ENCODE data around the gene EEF1AKMT3. TPM values are rescaled to one million over a fixed set of nuclear protein-coding genes. Genes with fewer than 3 reads are reported as not detected.

Gene EEF1AKMT3
- total RNA-seq, 1 donor, result 8.3 TPM

GRCh38 chr12:57800965-57801364, 28.6 kb downstream of the EEF1AKMT3 start:
- no peak for DNase-seq (ENCODE audit: insufficient read length, low spot score, missing footprints)
- no peak for TF ChIP-seq CTCF (IDR thresholded peaks at IDR 0.05; ENCODE audit: extremely low read depth, low read depth, low read length)
- Histone ChIP-seq H3K4me1 (ENCODE audit: insufficient read depth, low read length) (no peaks in the 10 kb centered on the region), H3K27me3 (ENCODE audit: insufficient read depth, low read length) (no peaks in the 10 kb centered on the region), H3K79me2 (ENCODE audit: insufficient read depth, low read length) (peaks cover 4% of the 10 kb centered on the region), H3K4me2 (ENCODE audit: insufficient read depth, low read length) (no peak overlapping the region), H2AFZ (ENCODE audit: low read length) (no peak overlapping the region), H3K4me3 (ENCODE audit: insufficient read depth, low read length) (no peak overlapping the region), H3K27ac (ENCODE audit: low read depth, low read length) (no peak overlapping the region), H3K36me3 (ENCODE audit: insufficient read depth, low read length) (peaks cover 50% of the 10 kb centered on the region), H3K9me3 (ENCODE audit: low read depth, low read length) (no peaks in the 10 kb centered on the region), H4K20me1 (ENCODE audit: insufficient read depth, low read length) (no peaks in the 10 kb centered on the region)

- TF ChIP-seq CTCF (IDR thresholded peaks at IDR 0.05; ENCODE audit: extremely low read depth, low read depth, low read length), result no peak
- no peak overlapping the region for H3K4me3 ChIP-seq (ENCODE audit: insufficient read depth, low read length)
- no peaks in the 10 kb centered on the region for H3K27me3 ChIP-seq (ENCODE audit: insufficient read depth, low read length)
- no peak for DNase-seq (ENCODE audit: insufficient read length, low spot score, missing footprints)
- no peaks in the 10 kb centered on the region for H4K20me1 ChIP-seq (ENCODE audit: insufficient read depth, low read length)
- no peaks in the 10 kb centered on the region for H3K9me3 ChIP-seq (ENCODE audit: low read depth, low read length)
- H2AFZ ChIP-seq (ENCODE audit: low read length), result no peak overlapping the region
- no peaks in the 10 kb centered on the region for H3K79me2 ChIP-seq (ENCODE audit: insufficient read depth, low read length)
- H3K4me1 ChIP-seq (ENCODE audit: insufficient read depth, low read length), result no peaks in the 10 kb centered on the region
- H3K4me2 ChIP-seq (ENCODE audit: insufficient read depth, low read length), result no peak overlapping the region
- H3K36me3 ChIP-seq (ENCODE audit: insufficient read depth, low read length), result peaks cover 42% of the 10 kb centered on the region
- no peak overlapping the region for H3K27ac ChIP-seq (ENCODE audit: low read depth, low read length)
Observed at GRCh38 chr12:57802607-57803006, 30.2 kb downstream of the EEF1AKMT3 start.

GRCh38 chr12:57803319-57803893, 31.0 kb downstream of the EEF1AKMT3 start:
- no peak overlapping the region for H3K27ac ChIP-seq (ENCODE audit: low read depth, low read length)
- peak; percentile 89 for DNase-seq (ENCODE audit: insufficient read length, low spot score, missing footprints)
- peak overlapping the region; percentile 50 for H3K4me2 ChIP-seq (ENCODE audit: insufficient read depth, low read length)
- H3K36me3 ChIP-seq (ENCODE audit: insufficient read depth, low read length), result peaks cover 36% of the 10 kb centered on the region
- no peaks in the 10 kb centered on the region for H3K4me1 ChIP-seq (ENCODE audit: insufficient read depth, low read length)
- H3K79me2 ChIP-seq (ENCODE audit: insufficient read depth, low read length), result no peaks in the 10 kb centered on the region
- TF ChIP-seq CTCF (IDR thresholded peaks at IDR 0.05; ENCODE audit: extremely low read depth, low read depth, low read length), result peak; percentile 91
- no peaks in the 10 kb centered on the region for H3K27me3 ChIP-seq (ENCODE audit: insufficient read depth, low read length)
- H3K4me3 ChIP-seq (ENCODE audit: insufficient read depth, low read length), result no peak overlapping the region
- no peaks in the 10 kb centered on the region for H4K20me1 ChIP-seq (ENCODE audit: insufficient read depth, low read length)
- H2AFZ ChIP-seq (ENCODE audit: low read length), result peak overlapping the region; percentile 49
- no peaks in the 10 kb centered on the region for H3K9me3 ChIP-seq (ENCODE audit: low read depth, low read length)

DNA sequence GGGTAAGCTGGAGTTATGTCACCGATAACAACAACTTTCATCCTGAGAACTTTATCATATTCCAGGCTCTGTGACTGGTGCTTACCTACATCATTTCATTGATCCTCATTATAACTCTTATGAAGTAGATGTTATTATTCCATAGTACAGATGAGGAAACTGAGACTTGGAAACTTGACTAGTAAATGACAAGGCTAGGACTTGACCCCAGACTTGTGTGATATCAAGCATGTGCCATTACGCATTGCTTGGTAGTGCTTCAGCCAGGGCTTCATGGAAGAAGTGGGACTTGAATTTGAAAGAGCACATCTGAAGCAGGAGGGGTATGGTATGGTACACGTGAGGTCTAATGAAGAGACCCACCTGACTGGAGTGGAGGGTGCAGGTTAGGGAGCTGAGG, 34.3 kb downstream of the EEF1AKMT3 start:
- Histone ChIP-seq H2AFZ (ENCODE audit: low read length) (no peak overlapping the region), H3K79me2 (ENCODE audit: insufficient read depth, low read length) (no peaks in the 10 kb centered on the region), H3K4me3 (ENCODE audit: insufficient read depth, low read length) (no peak overlapping the region), H3K27me3 (ENCODE audit: insufficient read depth, low read length) (no peaks in the 10 kb centered on the region), H3K36me3 (ENCODE audit: insufficient read depth, low read length) (peaks cover 25% of the 10 kb centered on the region), H4K20me1 (ENCODE audit: insufficient read depth, low read length) (no peaks in the 10 kb centered on the region), H3K27ac (ENCODE audit: low read depth, low read length) (no peak overlapping the region), H3K4me1 (ENCODE audit: insufficient read depth, low read length) (no peaks in the 10 kb centered on the region), H3K9me3 (ENCODE audit: low read depth, low read length) (no peaks in the 10 kb centered on the region), H3K4me2 (ENCODE audit: insufficient read depth, low read length) (no peak overlapping the region)
- DNase-seq (ENCODE audit: insufficient read length, low spot score, missing footprints), result no peak
- no peak for TF ChIP-seq CTCF (IDR thresholded peaks at IDR 0.05; ENCODE audit: extremely low read depth, low read depth, low read length)
